K562 (cell line): Measurements from ENCODE around the gene ZSWIM1. TPM values are rescaled to one million over a fixed set of nuclear protein-coding genes. Genes with fewer than 3 reads are reported as not detected.

ENCODE experiments used
- ARID3B ChIP-seq: fragments of 250-450 bp; sonication (Bioruptor Pico); IDR thresholded peaks from 2 replicates; pipeline ENCODE4 v1.4.0; 2020; ENCODE audit warnings: borderline replicate concordance
- BCLAF1 ChIP-seq, 2 experiments: fragments of 450-650 bp in 1 of 2; IDR thresholded peaks; 2 replicates each; pipeline ENCODE4 v1.6.1; 2011 to 2017; ENCODE audit warnings: low read depth in 2 of 2, antibody characterized with exemption in 1 of 2, borderline replicate concordance in 1 of 2, low read length in 1 of 2, mild to moderate bottlenecking in 1 of 2, mixed read lengths in 1 of 2; ENCODE audit not compliant: control insufficient read depth in 1 of 2
- CUX1 ChIP-seq: fragments of 200-800 bp; sonication (Bioruptor generic); IDR thresholded peaks from 2 replicates; pipeline ENCODE4 v1.6.1; 2016; ENCODE audit warnings: missing genetic modification characterization, missing compliant biosample characterization
- ETV1 ChIP-seq: fragments of 450-650 bp; conservative IDR thresholded peaks from 2 replicates; pipeline ENCODE4 v1.6.1; 2016; ENCODE audit warnings: missing genetic modification characterization, control low read depth, low read depth, missing compliant biosample characterization
- PBX2 ChIP-seq, 2 experiments: IDR thresholded peaks in 1 of 2; conservative IDR thresholded peaks in 1 of 2; 2 replicates each; pipeline ENCODE4 v1.6.1; 2016; ENCODE audit warnings: low read depth in 2 of 2, mild to moderate bottlenecking in 1 of 2, missing compliant biosample characterization in 1 of 2, missing genetic modification characterization in 1 of 2, moderate library complexity in 1 of 2
- POLR2H ChIP-seq: IDR thresholded peaks from 2 replicates; pipeline ENCODE4 v1.6.1; 2016; ENCODE audit warnings: missing genetic modification characterization, low read depth, mild to moderate bottlenecking, control low read depth, missing compliant biosample characterization, moderate library complexity
- RBFOX2 ChIP-seq: fragments of 200-400 bp; formaldehyde crosslinking; IDR thresholded peaks from 2 replicates; pipeline ENCODE4 v1.6.1; 2017; ENCODE audit warnings: low read depth, mild to moderate bottlenecking, low read length, moderate library complexity
- SPI1 ChIP-seq: IDR thresholded peaks from 2 replicates; pipeline ENCODE4 v1.6.1; 2011; ENCODE audit warnings: low read depth, low read length, control low read depth, borderline replicate concordance
- ZNF212 ChIP-seq: fragments of 450-650 bp; formaldehyde crosslinking; IDR thresholded peaks from 2 replicates; pipeline ENCODE4 v1.4.0; 2020; ENCODE audit warnings: mild to moderate bottlenecking
- ZNF512 ChIP-seq: IDR thresholded peaks from 2 replicates; pipeline ENCODE4 v1.6.1; 2016; ENCODE audit warnings: missing genetic modification characterization, missing compliant biosample characterization
- polyA plus RNA-seq, 8 experiments: library from polyadenylated mRNA; depleted of rRNA in 4 of 8; stranded (reverse) in 5 of 8; unstranded in 3 of 8; fragments of >200 nt; fragmentation: Nextera tagmentation in 2 of 8; fragmentation: Illumina TruSeq in 1 of 8; extraction: Ambion mirVana in 2 of 8; extraction: Trizol in 1 of 8; gene quantifications; 2 replicates each; pipeline versions ENCODE4 v1.2.1 to v1.2.3, GENCODE V29; 2011 to 2014; ENCODE audit warnings: inconsistent platforms in 1 of 8, missing spikeins in 1 of 8
- total RNA-seq, 7 experiments: library from RNA; depleted of rRNA in 6 of 7; stranded (reverse); fragments of >200 nt in 6 of 7; fragmentation: Illumina TruSeq in 2 of 7; extraction: Trizol in 2 of 7; gene quantifications; 2 replicates each; pipeline versions ENCODE4 v1.2.1 to v1.2.3, GENCODE V29; 2011 to 2021; ENCODE audit warnings: low replicate concordance in 1 of 7

The ZSWIM1 gene
- total and polyA plus RNA-seq, 9 of the 15 experiments (the other 6 are each of a cell fraction or from before 2014, with no cell fraction given) = 2.5 to 15.6 (median 9.5) TPM

DNA sequence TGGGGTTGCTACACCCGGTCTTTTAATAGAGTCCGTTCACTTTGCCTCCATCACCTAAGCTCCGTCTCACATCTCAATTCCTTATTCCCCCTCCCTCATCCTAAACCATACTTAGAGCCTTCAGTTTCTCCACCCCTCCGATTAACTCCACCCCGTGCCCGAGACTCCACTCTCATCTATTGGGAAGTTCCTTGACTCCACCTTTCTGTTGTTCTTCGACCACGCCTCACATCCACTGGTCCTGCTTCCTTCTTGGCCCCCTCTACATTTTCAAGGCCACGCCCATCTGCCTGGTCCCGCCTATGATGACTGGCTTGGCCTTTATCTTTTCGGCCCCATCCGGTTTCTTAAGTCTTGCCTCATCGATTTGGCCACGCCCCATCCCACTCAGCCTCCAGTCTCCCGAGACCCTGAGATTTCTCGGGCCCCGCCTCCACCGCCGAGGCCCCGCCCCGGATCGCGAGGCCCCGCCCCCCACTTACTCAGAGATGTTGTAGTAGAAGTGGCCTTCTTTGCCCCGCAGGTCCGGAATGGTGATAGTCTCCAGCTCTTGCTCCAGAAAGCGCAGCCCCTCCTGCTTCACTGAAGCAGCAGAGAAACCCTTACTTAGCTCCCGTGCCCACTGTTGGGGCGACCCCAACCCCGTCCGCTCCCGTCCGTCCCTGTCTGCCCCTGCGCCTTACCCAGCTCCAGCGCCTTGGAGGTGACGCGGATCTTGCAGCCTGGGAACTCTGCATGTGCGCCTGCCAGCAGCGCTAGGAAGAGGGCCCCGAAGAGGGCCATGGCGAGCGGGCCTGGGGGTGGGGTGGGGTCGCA, 29.9 kb downstream of the ZSWIM1 start (continued):
- TF ChIP-seq PBX2 (CRISPR knock-in tag; IDR thresholded peaks at IDR 0.05; ENCODE audit: low read depth) = no peak
- TF ChIP-seq PBX2 (tag; conservative IDR thresholded peaks at IDR 0.05; ENCODE audit: low read depth) = no peak
- peak; percentile 94 for TF ChIP-seq ETV1
- no peak for TF ChIP-seq ARID3B (CRISPR knock-in tag)
- TF ChIP-seq CUX1 (CRISPR knock-in tag) = no peak
- no peak for TF ChIP-seq SPI1
- TF ChIP-seq BCLAF1 (IDR thresholded peaks at IDR 0.05; ENCODE audit: borderline replicate concordance in 1 of 2, control insufficient read depth in 1 of 2, low read depth in 2 of 2, low read length in 1 of 2) = no peak
- no peak for TF ChIP-seq ZNF512 (tag)
- peak; percentile 87 for TF ChIP-seq POLR2H (tag)
- peak; percentile 85 for TF ChIP-seq RBFOX2
- no peak for TF ChIP-seq ZNF212
